Measurements from ENCODE around the gene XRCC4.

DNA sequence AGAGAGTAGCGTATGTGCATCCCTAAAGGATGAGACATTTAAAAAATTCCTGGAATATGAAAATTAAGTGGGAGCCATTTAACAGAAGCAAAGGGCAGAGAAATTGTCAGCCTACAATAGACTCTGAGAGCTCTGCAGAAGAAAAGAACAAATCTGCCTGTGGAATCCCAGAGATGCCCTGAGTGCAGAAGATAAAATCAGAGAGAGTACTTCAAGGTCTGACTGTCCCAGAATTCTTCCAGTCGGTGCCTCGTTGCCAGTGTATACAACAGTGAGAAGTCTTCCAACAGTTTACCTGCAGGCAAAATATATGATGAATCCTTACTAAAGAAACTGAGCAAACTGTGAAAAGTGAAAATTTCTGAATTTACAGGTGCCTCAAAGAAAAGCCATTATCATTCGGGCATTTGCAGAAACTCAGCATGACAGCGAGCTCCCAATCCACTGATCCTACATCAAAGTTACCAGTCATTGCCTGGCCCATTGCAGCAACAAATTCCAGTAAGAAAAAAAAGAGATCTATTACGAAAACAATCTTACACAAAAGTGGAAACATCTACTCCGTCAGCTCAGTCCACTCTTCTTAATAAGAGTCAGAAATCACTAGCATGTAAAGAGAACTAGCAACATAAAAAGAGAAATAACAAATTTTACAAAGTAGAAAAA, 301.4 kb downstream of the XRCC4 start:
- TF ChIP-seq, protein P1, sequence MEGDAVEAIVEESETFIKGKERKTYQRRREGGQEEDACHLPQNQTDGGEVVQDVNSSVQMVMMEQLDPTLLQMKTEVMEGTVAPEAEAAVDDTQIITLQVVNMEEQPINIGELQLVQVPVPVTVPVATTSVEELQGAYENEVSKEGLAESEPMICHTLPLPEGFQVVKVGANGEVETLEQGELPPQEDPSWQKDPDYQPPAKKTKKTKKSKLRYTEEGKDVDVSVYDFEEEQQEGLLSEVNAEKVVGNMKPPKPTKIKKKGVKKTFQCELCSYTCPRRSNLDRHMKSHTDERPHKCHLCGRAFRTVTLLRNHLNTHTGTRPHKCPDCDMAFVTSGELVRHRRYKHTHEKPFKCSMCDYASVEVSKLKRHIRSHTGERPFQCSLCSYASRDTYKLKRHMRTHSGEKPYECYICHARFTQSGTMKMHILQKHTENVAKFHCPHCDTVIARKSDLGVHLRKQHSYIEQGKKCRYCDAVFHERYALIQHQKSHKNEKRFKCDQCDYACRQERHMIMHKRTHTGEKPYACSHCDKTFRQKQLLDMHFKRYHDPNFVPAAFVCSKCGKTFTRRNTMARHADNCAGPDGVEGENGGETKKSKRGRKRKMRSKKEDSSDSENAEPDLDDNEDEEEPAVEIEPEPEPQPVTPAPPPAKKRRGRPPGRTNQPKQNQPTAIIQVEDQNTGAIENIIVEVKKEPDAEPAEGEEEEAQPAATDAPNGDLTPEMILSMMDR (IDR thresholded peaks at IDR 0.05 in 4 of 5, conservative IDR thresholded peaks at IDR 0.05 in 1 of 5): no peak
- no peak for TF ChIP-seq POLR2A (IDR thresholded peaks at IDR 0.05)

Measured in gastrocnemius medialis (tissue), 4 donors.